A673 (cell line): ENCODE data around the gene PI4K2B.

ENCODE experiments used
- EZH2 ChIP-seq: fragments of 200-600 bp; sonication (generic); IDR thresholded peaks from 2 replicates; pipeline ENCODE4 v1.6.1; 2017; ENCODE audit warnings: borderline replicate concordance, low read depth, mild to moderate bottlenecking, mixed read lengths, antibody characterized with exemption, low read length; ENCODE audit not compliant: poor library complexity, severe bottlenecking
- TF ChIP-seq, protein P1 (sequence below): fragments of 300-800, 200-600 bp; sonication (generic); conservative IDR thresholded peaks from 2 replicates; pipeline ENCODE4 v1.5.1; 2017; ENCODE audit warnings: low read depth, mild to moderate bottlenecking, antibody characterized with exemption, low read length, moderate library complexity, mixed read lengths

DNA sequence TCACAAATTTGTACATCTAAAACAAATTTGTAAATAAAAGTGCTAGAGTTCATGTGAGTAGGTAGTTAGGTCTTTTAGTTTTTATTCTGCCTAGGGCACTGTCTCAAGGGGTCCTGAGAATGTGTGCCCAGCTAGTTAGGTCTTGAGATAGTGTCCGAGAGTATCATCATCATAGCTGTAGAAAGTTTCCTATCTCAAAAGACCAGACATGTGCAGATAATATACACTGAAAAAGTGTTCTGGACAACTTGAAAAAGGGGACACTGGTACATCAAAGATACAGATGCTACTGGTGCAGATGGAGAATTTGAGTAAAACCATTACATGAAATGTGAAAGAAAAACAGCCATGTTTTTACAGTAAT, 77.0 kb downstream of the PI4K2B start:
- TF ChIP-seq EZH2 = no peak
- TF ChIP-seq, protein P1, sequence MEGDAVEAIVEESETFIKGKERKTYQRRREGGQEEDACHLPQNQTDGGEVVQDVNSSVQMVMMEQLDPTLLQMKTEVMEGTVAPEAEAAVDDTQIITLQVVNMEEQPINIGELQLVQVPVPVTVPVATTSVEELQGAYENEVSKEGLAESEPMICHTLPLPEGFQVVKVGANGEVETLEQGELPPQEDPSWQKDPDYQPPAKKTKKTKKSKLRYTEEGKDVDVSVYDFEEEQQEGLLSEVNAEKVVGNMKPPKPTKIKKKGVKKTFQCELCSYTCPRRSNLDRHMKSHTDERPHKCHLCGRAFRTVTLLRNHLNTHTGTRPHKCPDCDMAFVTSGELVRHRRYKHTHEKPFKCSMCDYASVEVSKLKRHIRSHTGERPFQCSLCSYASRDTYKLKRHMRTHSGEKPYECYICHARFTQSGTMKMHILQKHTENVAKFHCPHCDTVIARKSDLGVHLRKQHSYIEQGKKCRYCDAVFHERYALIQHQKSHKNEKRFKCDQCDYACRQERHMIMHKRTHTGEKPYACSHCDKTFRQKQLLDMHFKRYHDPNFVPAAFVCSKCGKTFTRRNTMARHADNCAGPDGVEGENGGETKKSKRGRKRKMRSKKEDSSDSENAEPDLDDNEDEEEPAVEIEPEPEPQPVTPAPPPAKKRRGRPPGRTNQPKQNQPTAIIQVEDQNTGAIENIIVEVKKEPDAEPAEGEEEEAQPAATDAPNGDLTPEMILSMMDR = no peak
